ENCODE data around the gene SETMAR.
A peak's percentile ranks its signal among the peaks of the same experiment; 100 is the strongest.
"Not testable (repeated sequence)": the region's sequence is repeated elsewhere in the genome, so short reads cannot be mapped to it uniquely, and the experiment has no call there.

SETMAR gene

GRCh38 chr3:4303187-4304123, at the start of gene SETMAR:
Gene SETMAR, plus strand, starts transcription at chr3:4303369. Its CDS starts 2 bp downstream, at chr3:4303371.
- Mint-ChIP-seq H3K36me3 (ENCODE audit: low read depth) (peaks cover 15% of the 10 kb centered on the region), H3K4me3 (peak within 1 kb of the TSS; percentile 90), H3K9me3 (no peaks in the 10 kb centered on the region), H3K27ac (peak within 1 kb of the TSS; percentile 97), H3K27me3 (no peaks in the 10 kb centered on the region), H3K4me1 (peaks cover 25% of the 10 kb centered on the region)
- ATAC-seq (peak; percentile 96), DNase-seq (peak; percentile 87)

GRCh38 chr3:4261406-4261805, 41.8 kb upstream of the SETMAR start:
- Mint-ChIP-seq H3K36me3 (ENCODE audit: low read depth) (no peaks in the 10 kb centered on the region), H3K4me1 (no peaks in the 10 kb centered on the region), H3K9me3 (no peaks in the 10 kb centered on the region), H3K27ac (no peak overlapping the region), H3K4me3 (no peak overlapping the region), H3K27me3 (no peaks in the 10 kb centered on the region)
- ATAC-seq, result no peak
- no peak for DNase-seq

GRCh38 chr3:4264040-4264439, 39.1 kb upstream of the SETMAR start:
- Mint-ChIP-seq H3K36me3 (ENCODE audit: low read depth) (no peaks in the 10 kb centered on the region), H3K4me3 (no peak overlapping the region), H3K4me1 (no peaks in the 10 kb centered on the region), H3K27me3 (no peaks in the 10 kb centered on the region), H3K9me3 (no peaks in the 10 kb centered on the region), H3K27ac (no peak overlapping the region)
- no peak for ATAC-seq
- DNase-seq, result no peak

- Mint-ChIP-seq H3K4me3 (no peak overlapping the region), H3K4me1 (peaks cover 11% of the 10 kb centered on the region), H3K27me3 (no peaks in the 10 kb centered on the region), H3K9me3 (no peaks in the 10 kb centered on the region), H3K36me3 (ENCODE audit: low read depth) (no peaks in the 10 kb centered on the region), H3K27ac (no peak overlapping the region)
- DNase-seq, result no peak
- no peak for ATAC-seq
Measured at GRCh38 chr3:4270720-4271119, 32.4 kb upstream of the SETMAR start.

- no peak for ATAC-seq
- no peaks in the 10 kb centered on the region for H3K27me3 Mint-ChIP-seq
- DNase-seq, result no peak
- H3K4me3 Mint-ChIP-seq, result no peak overlapping the region
- H3K27ac Mint-ChIP-seq, result no peak overlapping the region
- H3K4me1 Mint-ChIP-seq, result peaks cover 11% of the 10 kb centered on the region
- no peaks in the 10 kb centered on the region for H3K9me3 Mint-ChIP-seq
- no peaks in the 10 kb centered on the region for H3K36me3 Mint-ChIP-seq (ENCODE audit: low read depth)
Measured at GRCh38 chr3:4271834-4272233, 31.3 kb upstream of the SETMAR start.

GRCh38 chr3:4279516-4280105, 23.6 kb upstream of the SETMAR start:
- H3K4me1 Mint-ChIP-seq, result no peaks in the 10 kb centered on the region
- H3K4me3 Mint-ChIP-seq, result no peak overlapping the region
- no peaks in the 10 kb centered on the region for H3K36me3 Mint-ChIP-seq (ENCODE audit: low read depth)
- no peaks in the 10 kb centered on the region for H3K27me3 Mint-ChIP-seq
- no peaks in the 10 kb centered on the region for H3K9me3 Mint-ChIP-seq
- H3K27ac Mint-ChIP-seq, result no peak overlapping the region
- no peak for ATAC-seq
- no peak for DNase-seq

GRCh38 chr3:4281991-4282390, 21.2 kb upstream of the SETMAR start:
- H3K9me3 Mint-ChIP-seq, result no peaks in the 10 kb centered on the region
- no peaks in the 10 kb centered on the region for H3K4me1 Mint-ChIP-seq
- DNase-seq (no peak), ATAC-seq (no peak)
- no peak overlapping the region for H3K27ac Mint-ChIP-seq
- no peaks in the 10 kb centered on the region for H3K36me3 Mint-ChIP-seq (ENCODE audit: low read depth)
- no peaks in the 10 kb centered on the region for H3K27me3 Mint-ChIP-seq
- H3K4me3 Mint-ChIP-seq, result no peak overlapping the region

- Mint-ChIP-seq H3K36me3 (ENCODE audit: low read depth) (no peaks in the 10 kb centered on the region), H3K4me1 (no peaks in the 10 kb centered on the region), H3K4me3 (no peak overlapping the region), H3K9me3 (no peaks in the 10 kb centered on the region), H3K27me3 (no peaks in the 10 kb centered on the region), H3K27ac (no peak overlapping the region)
- ATAC-seq, result no peak
- no peak for DNase-seq
Measured at GRCh38 chr3:4284865-4285264, 18.3 kb upstream of the SETMAR start.

GRCh38 chr3:4289044-4289443, 14.1 kb upstream of the SETMAR start:
- no peak for ATAC-seq
- Mint-ChIP-seq H3K36me3 (ENCODE audit: low read depth) (no peaks in the 10 kb centered on the region), H3K4me1 (peaks cover 9% of the 10 kb centered on the region), H3K9me3 (no peaks in the 10 kb centered on the region), H3K27me3 (no peaks in the 10 kb centered on the region), H3K4me3 (no peak overlapping the region), H3K27ac (no peak overlapping the region)
- no peak for DNase-seq

- Mint-ChIP-seq H3K9me3 (no peaks in the 10 kb centered on the region), H3K27ac (no peak overlapping the region), H3K4me1 (peaks cover 9% of the 10 kb centered on the region), H3K27me3 (no peaks in the 10 kb centered on the region), H3K4me3 (no peak overlapping the region), H3K36me3 (ENCODE audit: low read depth) (no peaks in the 10 kb centered on the region)
- peak; percentile 37 for DNase-seq
- peak; percentile 36 for ATAC-seq
Measured at GRCh38 chr3:4290272-4290893, 12.8 kb upstream of the SETMAR start.

- H3K27me3 Mint-ChIP-seq, result no peaks in the 10 kb centered on the region
- H3K27ac Mint-ChIP-seq, result no peak overlapping the region
- H3K36me3 Mint-ChIP-seq (ENCODE audit: low read depth), result no peaks in the 10 kb centered on the region
- H3K4me1 Mint-ChIP-seq, result peaks cover 9% of the 10 kb centered on the region
- ATAC-seq (no peak), DNase-seq (no peak)
- no peak overlapping the region for H3K4me3 Mint-ChIP-seq
- no peaks in the 10 kb centered on the region for H3K9me3 Mint-ChIP-seq
Measured at GRCh38 chr3:4292301-4292700, 10.9 kb upstream of the SETMAR start.

- Mint-ChIP-seq H3K27me3 (no peaks in the 10 kb centered on the region), H3K4me3 (no peak overlapping the region), H3K4me1 (peaks cover 9% of the 10 kb centered on the region), H3K27ac (no peak overlapping the region), H3K36me3 (ENCODE audit: low read depth) (no peaks in the 10 kb centered on the region), H3K9me3 (no peaks in the 10 kb centered on the region)
- no peak for ATAC-seq
- no peak for DNase-seq
Measured at GRCh38 chr3:4294616-4295327, 8.4 kb upstream of the SETMAR start.

- peaks cover 14% of the 10 kb centered on the region for H3K4me1 Mint-ChIP-seq
- not testable (repeated sequence) for H3K27ac Mint-ChIP-seq; H3K27me3 Mint-ChIP-seq; ATAC-seq; DNase-seq; H3K9me3 Mint-ChIP-seq; H3K36me3 Mint-ChIP-seq (ENCODE audit: low read depth); H3K4me3 Mint-ChIP-seq
Measured at GRCh38 chr3:4296454-4296853, 6.7 kb upstream of the SETMAR start.

GRCh38 chr3:4297486-4297885, 5.7 kb upstream of the SETMAR start:
- no peak for ATAC-seq
- no peak for DNase-seq
- H3K4me1 Mint-ChIP-seq, result peaks cover 12% of the 10 kb centered on the region
- H3K9me3 Mint-ChIP-seq, result no peaks in the 10 kb centered on the region
- H3K36me3 Mint-ChIP-seq (ENCODE audit: low read depth), result no peaks in the 10 kb centered on the region
- H3K27me3 Mint-ChIP-seq, result no peaks in the 10 kb centered on the region
- H3K4me3 Mint-ChIP-seq, result no peak overlapping the region
- no peak overlapping the region for H3K27ac Mint-ChIP-seq
